GM21360 (cell line): ENCODE measurements around the gene NQO2.
"Not testable (repeated sequence)": the region's sequence is repeated elsewhere in the genome, so short reads cannot be mapped to it uniquely, and the experiment has no call there.

Source experiments
- ATAC-seq: cut with Tn5 transposase; IDR thresholded peaks from one replicate; pipeline ENCODE4 v1.9.1; 2021; ENCODE audit warnings: mild to moderate bottlenecking, moderate library complexity; ENCODE audit not compliant: unreplicated experiment

NQO2 gene

GRCh38 chr6:2988426-2989331, 11.0 kb upstream of the NQO2 start:
- ATAC-seq: peak; percentile 74

- ATAC-seq: peak; percentile 63
Measured at GRCh38 chr6:2989332-2990247, 10.1 kb upstream of the NQO2 start.

- ATAC-seq: no peak
Measured at GRCh38 chr6:2990248-2990931, 9.3 kb upstream of the NQO2 start.

GRCh38 chr6:2990932-2991506, 8.7 kb upstream of the NQO2 start:
- no peak for ATAC-seq

GRCh38 chr6:2992330-2992979, 7.2 kb upstream of the NQO2 start:
- no peak for ATAC-seq

GRCh38 chr6:2993755-2994317, 5.9 kb upstream of the NQO2 start:
- no peak for ATAC-seq

- ATAC-seq: peak; percentile 43
Measured at GRCh38 chr6:2998249-2998997, 1.3 kb upstream of the NQO2 start.

GRCh38 chr6:2998998-2999617, 586 bp upstream of the NQO2 start:
- ATAC-seq: peak; percentile 14

GRCh38 chr6:3001146-3001772, 1.6 kb downstream of the NQO2 start:
- no peak for ATAC-seq

GRCh38 chr6:3001773-3002293, 2.1 kb downstream of the NQO2 start:
- no peak for ATAC-seq

GRCh38 chr6:3003226-3003625, 3.5 kb downstream of the NQO2 start:
- not testable (repeated sequence) for ATAC-seq

- ATAC-seq: no peak
Measured at GRCh38 chr6:3005077-3005476, 5.4 kb downstream of the NQO2 start.

GRCh38 chr6:3005874-3006273, 6.2 kb downstream of the NQO2 start:
- no peak for ATAC-seq

GRCh38 chr6:3006476-3006875, 6.8 kb downstream of the NQO2 start:
- ATAC-seq: no peak

- no peak for ATAC-seq
Measured at GRCh38 chr6:3007571-3007970, 7.9 kb downstream of the NQO2 start.

- not testable (repeated sequence) for ATAC-seq
Measured at GRCh38 chr6:3008712-3009265, 9.1 kb downstream of the NQO2 start.

GRCh38 chr6:3009930-3010329, 10.2 kb downstream of the NQO2 start:
- no peak for ATAC-seq

- no peak for ATAC-seq
Measured at GRCh38 chr6:3011158-3011557, 11.5 kb downstream of the NQO2 start.
